ENCODE data around the gene ZNF317.
"Not testable (repeated sequence)": the region's sequence is repeated elsewhere in the genome, so short reads cannot be mapped to it uniquely, and the experiment has no call there.

ZNF317 gene

GRCh38 chr19:9178901-9179300, 38.7 kb downstream of the ZNF317 start, which contains the start of gene OR7D2:
Gene OR7D2, plus strand, starts transcription at chr19:9178979. Its CDS starts 6,803 bp downstream, at chr19:9185782.
- no peak for DNase-seq

DNA sequence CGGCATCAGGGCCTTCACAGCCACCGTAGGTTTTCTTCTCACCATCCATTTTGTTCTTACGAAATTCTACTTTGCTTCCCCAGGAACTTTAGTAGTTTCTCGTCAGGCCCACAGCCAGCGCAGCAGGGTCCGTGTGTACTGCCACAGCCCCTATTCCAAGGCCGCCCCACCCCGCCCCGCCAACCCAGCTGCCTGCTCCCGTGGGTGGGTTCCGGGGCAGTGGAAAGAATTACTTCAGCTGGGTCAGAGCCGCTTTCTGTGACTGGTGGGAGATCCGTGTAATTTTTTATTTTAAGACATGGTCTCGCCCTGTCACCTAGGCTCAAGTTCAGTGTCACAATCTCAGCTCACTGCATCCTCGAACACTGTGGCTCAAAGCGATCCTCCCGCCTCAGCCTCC, 42.8 kb downstream of the ZNF317 start:
- DNase-seq, result no peak

DNA sequence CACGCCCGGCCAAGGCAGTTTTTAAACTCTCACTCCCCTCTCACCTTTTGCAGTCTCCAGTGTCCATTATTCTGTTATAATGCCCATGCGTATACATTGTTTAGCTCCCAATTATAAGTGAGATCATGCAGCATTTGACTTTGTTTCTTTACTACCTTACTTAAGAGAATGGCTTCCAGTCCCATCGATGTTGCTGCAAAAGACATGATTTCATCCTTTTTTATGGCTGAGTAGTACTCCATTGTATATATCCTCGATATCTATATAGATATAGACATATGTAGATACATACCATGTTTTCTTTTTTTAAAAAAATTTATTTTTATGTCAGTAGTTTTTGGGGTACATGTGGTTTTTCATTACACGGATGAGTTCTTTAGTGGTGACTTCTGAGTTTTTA, 47.0 kb downstream of the ZNF317 start:
- DNase-seq, result no peak

DNA sequence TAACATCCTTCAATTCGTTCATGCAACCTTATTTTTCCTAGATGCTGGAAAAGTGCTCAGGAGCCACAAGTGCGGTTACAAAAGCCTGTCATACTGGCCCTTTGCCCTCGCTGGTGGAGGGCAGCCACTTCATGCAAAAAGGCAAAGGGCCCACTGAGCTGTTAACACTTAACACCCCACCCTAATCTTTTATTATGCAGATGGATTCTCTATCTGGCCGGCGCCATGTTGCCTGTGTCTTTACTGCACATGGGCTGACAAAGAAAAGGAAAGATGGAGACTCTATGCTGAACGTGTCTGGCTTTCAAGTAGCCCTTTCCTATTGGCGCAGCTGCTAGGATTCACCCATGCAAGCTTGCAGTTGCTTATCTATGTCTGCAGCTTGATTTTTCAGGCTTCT, 49.3 kb downstream of the ZNF317 start:
- no peak for DNase-seq

DNA sequence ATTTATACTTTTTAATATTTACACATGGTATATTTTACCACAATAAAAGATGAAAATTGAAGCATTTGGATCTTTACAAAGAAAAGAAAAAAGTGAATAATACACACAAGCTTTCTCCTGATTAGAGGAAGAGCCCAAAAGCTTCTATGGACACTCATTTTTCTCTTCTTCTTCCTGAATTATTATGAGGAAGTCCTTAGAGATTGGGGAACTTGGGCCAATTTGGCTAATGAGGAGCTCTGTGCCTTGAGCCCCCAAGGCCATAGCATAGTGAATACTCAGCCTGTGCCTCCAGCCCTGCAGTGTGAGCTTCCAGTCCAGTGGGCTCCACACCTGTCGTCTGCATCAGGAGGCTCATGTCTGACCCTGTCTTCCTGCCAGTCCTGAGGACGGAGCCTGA, 57.8 kb downstream of the ZNF317 start:
- not testable (repeated sequence) for DNase-seq

DNA sequence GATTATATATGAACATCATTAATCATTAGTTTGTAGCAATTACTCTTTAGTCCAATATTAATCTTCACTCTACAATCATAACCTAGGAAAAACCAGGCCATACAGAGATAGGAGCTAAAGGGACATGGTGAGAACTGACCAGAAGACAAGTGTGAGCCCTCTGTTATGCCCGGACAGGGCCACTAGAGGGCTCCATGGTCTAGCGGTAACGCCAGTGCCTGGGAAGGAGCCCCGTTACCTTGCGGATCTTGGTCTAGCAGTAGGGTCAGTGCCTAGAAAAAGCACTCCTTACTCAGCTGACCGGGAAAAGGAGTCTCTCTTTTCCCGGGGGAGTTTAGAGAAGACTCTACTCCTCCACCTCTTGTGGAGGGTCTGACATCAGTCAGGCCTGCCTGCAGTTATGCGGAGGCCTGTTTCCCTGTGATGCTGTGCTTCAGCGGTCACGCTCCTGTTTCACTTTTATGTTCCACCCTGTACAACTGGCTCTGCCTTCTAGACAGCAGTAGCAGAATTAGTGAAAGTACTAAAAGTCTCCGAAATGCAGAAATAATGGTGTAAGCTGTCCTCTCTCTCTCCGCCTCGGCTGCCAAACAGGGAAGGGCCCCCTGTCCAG, 65.4 kb downstream of the ZNF317 start:
- DNase-seq, result peak; percentile 69
